Stomach (tissue), 9 donors: ENCODE data around the gene ETV5. TPM values are rescaled to one million over a fixed set of nuclear protein-coding genes. Genes with fewer than 3 reads are reported as not detected.
A peak's percentile ranks its signal among the peaks of the same experiment; 100 is the strongest.

Experiments used
- DNase-seq, 2 donors: peaks; one replicate each; pipeline versions ENCODE4 v3.0.0 to v3.0.0-alpha.2; 2013 to 2019
- H3K27ac ChIP-seq, 5 donors: fragments of 200-600 bp in 4 of 5; sonication (generic) in 4 of 5; one replicate each; pipeline ENCODE4 v1.5.1; 2013 to 2019; ENCODE audit warnings: mild to moderate bottlenecking in 1 of 5, moderate library complexity in 1 of 5
- H3K27me3 ChIP-seq, 3 donors: fragments of 200-600 bp; sonication (generic); one replicate each; pipeline ENCODE4 v1.5.1; 2017 to 2019; ENCODE audit warnings: mixed run types in 1 of 3
- H3K36me3 ChIP-seq, 4 donors: fragments of 200-600 bp; sonication (generic); 1 replicate in 3 of 4; 2 replicates in 1 of 4; pipeline ENCODE4 v1.5.1; 2016 to 2019
- H3K4me1 ChIP-seq, 4 donors: fragments of 200-600 bp; sonication (generic); one replicate each; pipeline ENCODE4 v1.5.1; 2016 to 2019
- H3K4me3 ChIP-seq, 4 donors: fragments of 200-600 bp; sonication (generic) in 3 of 4; one replicate each; pipeline ENCODE4 v1.5.1; 2016 to 2019; ENCODE audit warnings: mild to moderate bottlenecking in 1 of 4
- H3K9me3 ChIP-seq, 4 donors: fragments of 200-600 bp; sonication (generic); one replicate each; pipeline ENCODE4 v1.5.1; 2016 to 2019
- EP300 ChIP-seq: sonication (generic); formaldehyde crosslinking; IDR thresholded peaks from one replicate; pipeline ENCODE4 v1.6.1; 2017; ENCODE audit warnings: antibody characterized with exemption
- POLR2A ChIP-seq, 4 donors: fragments of 450-650 bp; IDR thresholded peaks; one replicate each; pipeline ENCODE4 v1.6.1; 2016; ENCODE audit warnings: antibody characterized with exemption in 4 of 4, control low read depth in 2 of 4, mild to moderate bottlenecking in 1 of 4, moderate library complexity in 1 of 4
- POLR2AphosphoS5 ChIP-seq, 3 donors: sonication (generic); formaldehyde crosslinking; IDR thresholded peaks; one replicate each; pipeline ENCODE4 v1.6.1; 2016; ENCODE audit warnings: antibody characterized with exemption in 3 of 3
- WGBS, 5 donors: extraction: QIAGEN DNeasy Blood & Tissue Kit in 3 of 5; methylation state at CpG; one replicate each; pipeline versions ENCODE4 v1.1.5 to v1.1.7; 2013 to 2018; 5-methylcytosine and 5-hydroxymethylcytosine counted together
- intact Hi-C: fragments of 100-400 bp; cut with DNase I; formaldehyde crosslinking; loops from one replicate; pipeline ENCODE4 v1.15.1; 2023; ENCODE audit warnings: low total_unique reads
- polyA plus RNA-seq, 3 donors: library from polyadenylated mRNA; stranded (reverse); fragments of 200-250 nt; gene quantifications; one replicate each; pipeline ENCODE4 v1.2.3, GENCODE V29; 2013
- total RNA-seq, 5 donors: library from RNA; depleted of rRNA; stranded (reverse); fragments of >200 nt; gene quantifications; one replicate each; pipeline versions ENCODE4 v1.1.0 to v1.2.3, GENCODE V29; 2014 to 2016
- TF ChIP-seq, protein P1 (sequence below), 7 experiments: fragments of 450-650 bp in 4 of 7; fragments of 200-600 bp in 3 of 7; sonication (generic) in 3 of 7; IDR thresholded peaks; one replicate each; pipeline ENCODE4 v1.5.1; 2016 to 2019; ENCODE audit warnings: antibody characterized with exemption in 7 of 7, control low read depth in 2 of 7, mild to moderate bottlenecking in 1 of 7
- donor health status: healthy with polysubstance abuse.
- donor health status: Bipolar disorder and iron deficiency.
- donor health status: healthy.

The ETV5 gene
- total and polyA plus RNA-seq, 8 donors = 2.9 to 343 (median 17.7) TPM

- Histone ChIP-seq H3K9me3 (no peaks in the 10 kb centered on the region), H3K27ac (peak overlapping the region; percentile 65 to 89 (median 83)), H3K27me3 (peaks cover 0 to 77% (median 0%) of the 10 kb centered on the region in 3 donors), H3K4me1 (peaks cover 28 to 41% (median 37%) of the 10 kb centered on the region in 4 donors), H3K36me3 (no peaks in the 10 kb centered on the region), H3K4me3 (peak overlapping the region; percentile 66 to 84 (median 78))
- TF ChIP-seq, protein P1, sequence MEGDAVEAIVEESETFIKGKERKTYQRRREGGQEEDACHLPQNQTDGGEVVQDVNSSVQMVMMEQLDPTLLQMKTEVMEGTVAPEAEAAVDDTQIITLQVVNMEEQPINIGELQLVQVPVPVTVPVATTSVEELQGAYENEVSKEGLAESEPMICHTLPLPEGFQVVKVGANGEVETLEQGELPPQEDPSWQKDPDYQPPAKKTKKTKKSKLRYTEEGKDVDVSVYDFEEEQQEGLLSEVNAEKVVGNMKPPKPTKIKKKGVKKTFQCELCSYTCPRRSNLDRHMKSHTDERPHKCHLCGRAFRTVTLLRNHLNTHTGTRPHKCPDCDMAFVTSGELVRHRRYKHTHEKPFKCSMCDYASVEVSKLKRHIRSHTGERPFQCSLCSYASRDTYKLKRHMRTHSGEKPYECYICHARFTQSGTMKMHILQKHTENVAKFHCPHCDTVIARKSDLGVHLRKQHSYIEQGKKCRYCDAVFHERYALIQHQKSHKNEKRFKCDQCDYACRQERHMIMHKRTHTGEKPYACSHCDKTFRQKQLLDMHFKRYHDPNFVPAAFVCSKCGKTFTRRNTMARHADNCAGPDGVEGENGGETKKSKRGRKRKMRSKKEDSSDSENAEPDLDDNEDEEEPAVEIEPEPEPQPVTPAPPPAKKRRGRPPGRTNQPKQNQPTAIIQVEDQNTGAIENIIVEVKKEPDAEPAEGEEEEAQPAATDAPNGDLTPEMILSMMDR (IDR thresholded peaks at IDR 0.05) = no peak
- TF ChIP-seq POLR2A (IDR thresholded peaks at IDR 0.05) (no peak), EP300 (no peak), POLR2AphosphoS5 (IDR thresholded peaks at IDR 0.05) (no peak)
- intact Hi-C loops = no loop called here
- 2 to 8% (median 6%) methylated on average over 35 of the region's 35 CpGs for WGBS, 5 donors
- DNase-seq = peak; percentile 34 to 72
Measured at GRCh38 chr3:186109897-186110803, 1.3 kb upstream of the ETV5 start.

DNA sequence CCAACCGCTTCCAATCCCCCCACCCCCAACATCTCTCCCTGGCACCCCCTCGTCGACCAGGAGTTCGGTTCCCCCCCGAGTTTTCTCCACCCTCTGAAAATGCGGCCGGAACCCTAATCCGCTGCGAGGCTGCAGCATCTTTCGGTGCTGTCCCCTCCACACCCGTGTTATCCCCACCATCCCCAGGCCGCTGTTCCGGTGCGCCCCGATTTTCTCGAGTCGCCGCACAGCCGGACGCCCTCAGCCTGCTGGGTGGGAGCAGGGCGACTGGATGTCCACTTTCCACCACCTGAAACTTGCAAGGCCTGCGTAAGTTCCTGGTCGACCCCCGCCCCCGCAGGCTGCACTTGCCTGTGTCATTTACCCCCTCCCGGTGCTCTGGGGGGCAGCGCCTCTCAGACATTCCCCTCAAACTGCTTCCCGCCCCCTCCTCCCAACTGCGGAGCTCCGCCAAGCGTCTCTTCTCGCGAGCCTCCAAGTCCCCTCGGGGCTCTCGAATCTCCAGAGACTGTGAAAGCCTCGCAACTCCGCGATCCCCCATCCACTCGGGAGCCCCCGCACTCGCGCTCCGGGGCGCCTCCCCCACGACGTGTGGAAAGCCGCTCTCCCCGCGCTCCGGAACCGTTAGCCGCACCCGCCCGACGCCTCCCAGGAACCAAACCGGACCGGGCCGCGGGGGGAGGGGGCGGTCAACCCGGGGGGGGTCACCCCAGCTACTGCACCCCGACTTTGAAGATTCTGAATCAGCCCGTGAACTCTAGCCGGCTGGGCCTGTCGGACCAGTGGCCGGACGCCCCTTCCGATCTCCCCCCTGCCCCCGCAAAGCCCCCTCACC is 566 bp downstream of the ETV5 start:
- TF ChIP-seq, protein P1 (IDR thresholded peaks at IDR 0.05) = no peak
- TF ChIP-seq POLR2AphosphoS5 (IDR thresholded peaks at IDR 0.05) = no peak
- TF ChIP-seq POLR2A (IDR thresholded peaks at IDR 0.05) = no peak
- TF ChIP-seq EP300 = no peak
- Histone ChIP-seq H3K4me1 (peaks cover 28 to 44% (median 37%) of the 10 kb centered on the region in 4 donors), H3K9me3 (no peaks in the 10 kb centered on the region), H3K27ac (peak overlapping the region; percentile 70 to 89 (median 84)), H3K27me3 (peaks cover 0 to 66% (median 0%) of the 10 kb centered on the region in 3 donors), H3K36me3 (no peaks in the 10 kb centered on the region), H3K4me3 (peak overlapping the region; percentile 66 to 84 (median 78))
- intact Hi-C loops = no loop called here
- WGBS, 5 donors = 0 to 2% (median 1%) methylated on average over 47 to 69 of the region's 69 CpGs
- peak in 1 of 2 donors; percentile 84 for DNase-seq

GRCh38 chr3:186107215-186108105 is 1.4 kb downstream of the ETV5 start:
- H3K9me3 ChIP-seq = no peaks in the 10 kb centered on the region
- TF ChIP-seq POLR2AphosphoS5 (IDR thresholded peaks at IDR 0.05) = no peak
- TF ChIP-seq, protein P1 (IDR thresholded peaks at IDR 0.05) = no peak
- TF ChIP-seq POLR2A (IDR thresholded peaks at IDR 0.05) = no peak
- no peak for TF ChIP-seq EP300
- H3K4me3 ChIP-seq = peak overlapping the region; percentile 66 to 84 (median 78)
- peaks cover 28 to 44% (median 37%) of the 10 kb centered on the region in 4 donors for H3K4me1 ChIP-seq
- H3K27ac ChIP-seq = peak overlapping the region in 4 of 5 donors; percentile 83 to 89 (median 86)
- no peaks in the 10 kb centered on the region for H3K36me3 ChIP-seq
- intact Hi-C loops = no loop called here
- H3K27me3 ChIP-seq = peaks cover 0 to 60% (median 0%) of the 10 kb centered on the region in 3 donors
- DNase-seq = peak; percentile 69 to 85
- 2 to 4% (median 2%) methylated on average over 41 to 45 of the region's 45 CpGs for WGBS, 5 donors
